Epithelial cell of esophagus (primary cell): Measurements from ENCODE around the gene APBA2.

Experiments used
- DNase-seq: peaks from one replicate; pipeline ENCODE4 v3.0.0; 2010; ENCODE audit warnings: low read depth
- H3K4me3 ChIP-seq: 2 replicates; pipeline ENCODE4 v1.5.1; 2011; ENCODE audit warnings: mild to moderate bottlenecking, low read length, control low read depth
- TF ChIP-seq, protein P1 (sequence below): IDR thresholded peaks from 2 replicates; pipeline ENCODE4 v1.5.1; 2011; ENCODE audit warnings: low read depth, mild to moderate bottlenecking, low read length, control low read depth, inconsistent platforms; ENCODE audit not compliant: insufficient read depth; ENCODE audit errors: missing control alignments

Gene APBA2

DNA sequence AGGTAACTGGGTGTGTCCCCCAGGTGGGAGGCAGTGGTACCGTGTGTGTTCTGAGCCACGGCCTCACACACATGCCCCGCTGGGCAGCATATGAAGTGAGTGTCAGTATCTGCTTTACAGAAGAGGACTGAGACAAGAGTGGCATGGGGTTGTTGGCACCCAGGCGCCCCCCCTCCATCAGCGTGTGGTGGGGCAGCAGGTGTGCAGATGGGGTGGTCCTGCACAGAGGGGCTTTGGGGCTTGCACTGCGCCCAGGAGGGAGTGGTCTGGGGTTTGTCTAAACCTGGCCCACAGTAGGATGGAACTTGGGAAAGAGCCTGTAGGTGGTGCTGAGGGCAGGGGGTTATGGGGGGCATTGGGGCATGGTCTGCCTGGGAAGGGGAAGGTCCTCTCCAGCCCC lies 176.0 kb downstream of the APBA2 start:
- no peak overlapping the region for H3K4me3 ChIP-seq
- DNase-seq, result no peak
- TF ChIP-seq, protein P1, sequence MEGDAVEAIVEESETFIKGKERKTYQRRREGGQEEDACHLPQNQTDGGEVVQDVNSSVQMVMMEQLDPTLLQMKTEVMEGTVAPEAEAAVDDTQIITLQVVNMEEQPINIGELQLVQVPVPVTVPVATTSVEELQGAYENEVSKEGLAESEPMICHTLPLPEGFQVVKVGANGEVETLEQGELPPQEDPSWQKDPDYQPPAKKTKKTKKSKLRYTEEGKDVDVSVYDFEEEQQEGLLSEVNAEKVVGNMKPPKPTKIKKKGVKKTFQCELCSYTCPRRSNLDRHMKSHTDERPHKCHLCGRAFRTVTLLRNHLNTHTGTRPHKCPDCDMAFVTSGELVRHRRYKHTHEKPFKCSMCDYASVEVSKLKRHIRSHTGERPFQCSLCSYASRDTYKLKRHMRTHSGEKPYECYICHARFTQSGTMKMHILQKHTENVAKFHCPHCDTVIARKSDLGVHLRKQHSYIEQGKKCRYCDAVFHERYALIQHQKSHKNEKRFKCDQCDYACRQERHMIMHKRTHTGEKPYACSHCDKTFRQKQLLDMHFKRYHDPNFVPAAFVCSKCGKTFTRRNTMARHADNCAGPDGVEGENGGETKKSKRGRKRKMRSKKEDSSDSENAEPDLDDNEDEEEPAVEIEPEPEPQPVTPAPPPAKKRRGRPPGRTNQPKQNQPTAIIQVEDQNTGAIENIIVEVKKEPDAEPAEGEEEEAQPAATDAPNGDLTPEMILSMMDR, result no peak

DNA sequence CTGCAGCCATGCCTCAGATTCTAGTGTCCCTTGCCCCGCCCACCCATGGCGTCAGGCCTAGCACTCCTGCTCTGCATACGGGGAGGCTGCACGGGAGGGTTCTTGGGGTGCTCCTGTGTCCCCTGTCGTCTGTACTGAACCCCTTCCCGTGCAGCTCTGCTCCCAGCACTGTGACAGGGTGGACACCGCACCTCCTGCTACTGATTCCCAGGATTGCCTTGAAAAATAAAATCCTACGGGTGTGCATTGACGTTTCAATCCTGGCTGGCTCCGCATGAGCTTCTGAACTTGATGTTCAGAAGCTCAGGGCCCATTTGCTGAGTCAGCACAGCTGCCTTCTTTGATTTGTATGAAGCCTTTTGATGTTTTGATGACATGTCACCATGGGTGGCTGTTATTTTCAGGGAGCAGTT lies 176.4 kb downstream of the APBA2 start:
- H3K4me3 ChIP-seq, result no peak overlapping the region
- DNase-seq, result no peak
- TF ChIP-seq, protein P1, result no peak

DNA sequence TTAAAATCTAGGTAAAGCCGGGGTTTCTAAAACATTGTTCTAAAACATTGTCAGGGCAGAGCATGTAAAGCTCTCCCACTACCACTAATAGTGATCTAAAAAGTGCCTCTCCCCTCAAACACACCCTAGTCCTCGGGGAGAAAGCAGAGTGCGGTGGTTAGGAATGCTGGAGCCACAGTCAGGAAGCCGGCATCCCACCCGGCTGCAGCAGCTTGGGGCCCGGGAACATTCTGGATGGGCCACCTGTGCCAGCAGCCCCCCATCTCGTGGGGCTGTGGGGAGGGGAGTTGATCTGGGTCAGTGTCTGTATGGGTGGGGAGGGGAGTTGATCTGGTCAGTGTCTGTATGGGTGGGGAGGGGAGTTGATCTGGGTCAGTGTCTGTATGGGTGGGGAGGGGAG lies 176.9 kb downstream of the APBA2 start:
- DNase-seq, result no peak
- TF ChIP-seq, protein P1, result no peak
- no peak overlapping the region for H3K4me3 ChIP-seq

GRCh38 chr15:29063646-29064045 lies 177.9 kb downstream of the APBA2 start:
- no peak overlapping the region for H3K4me3 ChIP-seq
- TF ChIP-seq, protein P1, result no peak
- no peak for DNase-seq

DNA sequence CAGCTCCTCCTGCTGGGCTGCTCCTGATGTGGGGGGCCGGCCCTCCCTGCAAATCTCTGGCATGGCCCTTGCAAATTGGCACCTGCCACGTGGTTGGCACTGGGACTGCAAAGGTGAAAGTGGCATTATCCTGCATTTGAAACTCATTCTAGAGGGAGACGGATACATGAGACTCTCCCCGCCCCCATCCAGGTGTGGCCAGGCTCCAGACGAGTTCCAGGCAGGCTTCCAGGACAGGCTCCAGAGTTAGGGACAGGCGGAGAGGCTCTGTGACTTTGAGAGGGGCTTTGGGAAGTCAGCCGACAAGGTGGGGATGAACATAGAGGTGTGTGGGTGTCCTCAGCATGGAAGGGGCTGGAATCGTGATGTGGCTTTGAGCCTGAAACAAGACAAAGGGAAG lies 178.5 kb downstream of the APBA2 start:
- TF ChIP-seq, protein P1, result no peak
- H3K4me3 ChIP-seq, result no peak overlapping the region
- no peak for DNase-seq

DNA sequence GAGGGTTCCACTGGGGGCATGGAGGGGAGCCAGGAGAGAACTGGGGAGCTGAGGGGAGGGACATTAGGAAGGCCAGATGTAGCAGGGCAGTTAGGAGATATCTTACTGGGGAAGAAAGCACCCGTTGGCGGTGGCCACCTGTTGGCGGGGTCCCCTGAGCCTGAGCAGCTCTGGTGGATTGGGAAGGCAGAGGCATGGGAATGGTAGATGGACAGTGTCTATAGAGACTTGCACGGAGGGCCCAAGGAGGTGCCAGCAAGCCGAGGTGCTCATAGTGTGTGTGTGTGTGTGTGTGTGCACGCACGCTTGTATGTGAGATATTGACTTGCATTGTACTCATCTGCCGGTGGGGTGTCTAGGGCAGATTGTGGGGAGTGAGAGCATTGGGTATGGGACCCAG lies 179.0 kb downstream of the APBA2 start:
- TF ChIP-seq, protein P1, result no peak
- H3K4me3 ChIP-seq, result no peak overlapping the region
- no peak for DNase-seq

DNA sequence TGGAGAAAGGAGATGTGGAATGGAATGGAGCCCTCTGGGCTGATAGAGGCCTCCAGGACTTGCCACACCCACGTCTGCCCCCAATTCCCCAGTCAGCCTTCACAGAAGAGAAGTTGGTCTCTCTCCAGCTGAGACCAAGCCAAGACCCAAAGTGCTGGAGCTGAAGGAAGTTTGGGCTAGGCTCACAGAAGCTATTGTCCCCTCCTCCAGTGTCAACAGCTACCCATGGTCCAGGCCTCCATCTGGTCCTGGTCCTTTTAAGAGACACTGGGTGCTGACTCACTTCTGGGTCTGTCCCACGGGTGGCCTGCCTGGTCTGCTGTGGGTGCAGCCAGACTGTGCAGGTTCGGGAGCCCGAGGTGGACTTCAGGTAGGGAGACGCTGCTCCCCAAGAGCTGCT lies 179.8 kb downstream of the APBA2 start:
- TF ChIP-seq, protein P1, result no peak
- no peak for DNase-seq
- H3K4me3 ChIP-seq, result no peak overlapping the region
